ENCODE measurements around the gene ALX4. TPM values are rescaled to one million over a fixed set of nuclear protein-coding genes. Genes with fewer than 3 reads are reported as not detected.

Gene ALX4
- total RNA-seq, 1 donor from 2014 or later: 0.05 TPM

- no peak overlapping the region for H3K27ac Mint-ChIP-seq (ENCODE audit: unreplicated experiment)
- H3K4me1 Mint-ChIP-seq: no peaks in the 10 kb centered on the region
- H3K36me3 Mint-ChIP-seq (ENCODE audit: low read depth): peaks cover 41% of the 10 kb centered on the region
- H3K9me3 Mint-ChIP-seq: peaks cover 27% of the 10 kb centered on the region
- TF ChIP-seq, protein P1, sequence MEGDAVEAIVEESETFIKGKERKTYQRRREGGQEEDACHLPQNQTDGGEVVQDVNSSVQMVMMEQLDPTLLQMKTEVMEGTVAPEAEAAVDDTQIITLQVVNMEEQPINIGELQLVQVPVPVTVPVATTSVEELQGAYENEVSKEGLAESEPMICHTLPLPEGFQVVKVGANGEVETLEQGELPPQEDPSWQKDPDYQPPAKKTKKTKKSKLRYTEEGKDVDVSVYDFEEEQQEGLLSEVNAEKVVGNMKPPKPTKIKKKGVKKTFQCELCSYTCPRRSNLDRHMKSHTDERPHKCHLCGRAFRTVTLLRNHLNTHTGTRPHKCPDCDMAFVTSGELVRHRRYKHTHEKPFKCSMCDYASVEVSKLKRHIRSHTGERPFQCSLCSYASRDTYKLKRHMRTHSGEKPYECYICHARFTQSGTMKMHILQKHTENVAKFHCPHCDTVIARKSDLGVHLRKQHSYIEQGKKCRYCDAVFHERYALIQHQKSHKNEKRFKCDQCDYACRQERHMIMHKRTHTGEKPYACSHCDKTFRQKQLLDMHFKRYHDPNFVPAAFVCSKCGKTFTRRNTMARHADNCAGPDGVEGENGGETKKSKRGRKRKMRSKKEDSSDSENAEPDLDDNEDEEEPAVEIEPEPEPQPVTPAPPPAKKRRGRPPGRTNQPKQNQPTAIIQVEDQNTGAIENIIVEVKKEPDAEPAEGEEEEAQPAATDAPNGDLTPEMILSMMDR (conservative IDR thresholded peaks at IDR 0.05): no peak
- no peak overlapping the region for H3K4me3 Mint-ChIP-seq
- DNase-seq (ENCODE audit: low read depth, low spot score): no peak
- no peaks in the 10 kb centered on the region for H3K27me3 Mint-ChIP-seq (ENCODE audit: low read depth)
These were observed 56.8 kb downstream of the ALX4 start for GRCh38 chr11:44252999-44253602.

DNA sequence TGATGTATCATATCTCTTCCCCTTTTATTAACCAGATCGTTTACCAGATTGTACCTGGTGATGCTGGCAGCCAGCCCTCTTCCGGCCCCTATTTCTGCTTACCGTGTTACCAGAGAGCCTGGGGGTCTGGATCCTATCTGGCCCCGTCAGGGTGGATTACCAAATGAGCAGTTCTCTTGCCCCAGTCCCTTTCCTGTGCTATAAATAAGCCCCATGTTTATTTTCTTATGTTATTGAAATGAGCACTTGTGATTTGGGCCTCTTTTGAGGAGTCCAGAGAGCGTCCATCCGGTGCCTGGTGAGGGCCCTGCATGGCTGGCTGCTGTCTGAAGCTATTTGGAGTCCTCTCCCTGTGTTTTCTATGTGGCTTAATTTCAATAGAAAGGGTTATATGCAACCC is 59.5 kb downstream of the ALX4 start:
- H3K27me3 Mint-ChIP-seq (ENCODE audit: low read depth): no peaks in the 10 kb centered on the region
- no peaks in the 10 kb centered on the region for H3K4me1 Mint-ChIP-seq
- H3K27ac Mint-ChIP-seq (ENCODE audit: unreplicated experiment): no peak overlapping the region
- peaks cover 27% of the 10 kb centered on the region for H3K9me3 Mint-ChIP-seq
- H3K36me3 Mint-ChIP-seq (ENCODE audit: low read depth): peaks cover 43% of the 10 kb centered on the region
- no peak for DNase-seq (ENCODE audit: low read depth, low spot score)
- TF ChIP-seq, protein P1 (conservative IDR thresholded peaks at IDR 0.05): no peak
- H3K4me3 Mint-ChIP-seq: no peak overlapping the region

DNA sequence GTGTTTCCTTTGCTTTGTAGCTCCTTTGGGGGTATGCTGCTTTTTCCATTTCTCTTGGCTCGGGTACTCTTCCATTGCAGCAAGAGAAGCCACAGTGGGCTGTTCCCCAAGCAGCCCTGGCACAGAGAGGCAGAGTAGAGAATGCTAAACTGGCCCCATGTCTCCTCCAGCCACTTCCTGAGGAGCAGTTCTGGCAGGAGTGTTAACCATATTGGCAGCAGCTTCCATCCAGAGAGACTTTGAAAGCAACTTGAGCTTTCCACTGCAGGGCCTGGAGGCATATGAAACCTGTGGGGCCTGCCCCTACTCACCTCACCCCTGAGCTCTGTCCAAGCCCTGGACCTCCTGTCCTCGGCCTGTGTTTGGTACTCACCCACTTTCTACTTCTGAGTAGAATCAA is 61.8 kb downstream of the ALX4 start:
- Mint-ChIP-seq H3K9me3 (peaks cover 20% of the 10 kb centered on the region), H3K36me3 (ENCODE audit: low read depth) (peaks cover 46% of the 10 kb centered on the region), H3K27me3 (ENCODE audit: low read depth) (no peaks in the 10 kb centered on the region), H3K4me1 (peaks cover 13% of the 10 kb centered on the region), H3K4me3 (no peak overlapping the region), H3K27ac (ENCODE audit: unreplicated experiment) (no peak overlapping the region)
- no peak for DNase-seq (ENCODE audit: low read depth, low spot score)
- TF ChIP-seq, protein P1 (conservative IDR thresholded peaks at IDR 0.05): no peak

DNA sequence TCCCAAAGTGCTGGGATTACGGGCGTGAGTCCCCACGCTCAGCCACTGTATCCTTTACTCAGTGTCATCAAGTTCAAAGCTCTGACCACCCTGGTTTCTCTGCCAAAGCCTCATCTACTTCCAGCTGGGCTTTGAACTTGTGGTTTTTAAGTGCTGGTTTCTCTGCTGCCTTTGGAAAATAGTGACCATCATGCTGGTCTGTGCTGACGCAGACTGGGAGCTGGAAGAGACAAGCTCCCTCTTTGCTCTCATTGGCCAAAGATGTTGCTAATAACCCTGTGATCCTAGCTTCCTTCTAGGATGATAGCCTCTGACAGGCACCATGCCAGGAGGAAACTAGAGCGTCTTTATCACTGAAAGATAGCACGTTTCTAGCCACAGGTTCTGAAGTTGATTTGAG is 62.4 kb downstream of the ALX4 start:
- peaks cover 18% of the 10 kb centered on the region for H3K4me1 Mint-ChIP-seq
- no peak overlapping the region for H3K27ac Mint-ChIP-seq (ENCODE audit: unreplicated experiment)
- H3K9me3 Mint-ChIP-seq: peaks cover 14% of the 10 kb centered on the region
- H3K36me3 Mint-ChIP-seq (ENCODE audit: low read depth): peaks cover 40% of the 10 kb centered on the region
- TF ChIP-seq, protein P1 (conservative IDR thresholded peaks at IDR 0.05): no peak
- DNase-seq (ENCODE audit: low read depth, low spot score): no peak
- H3K4me3 Mint-ChIP-seq: no peak overlapping the region
- no peaks in the 10 kb centered on the region for H3K27me3 Mint-ChIP-seq (ENCODE audit: low read depth)

DNA sequence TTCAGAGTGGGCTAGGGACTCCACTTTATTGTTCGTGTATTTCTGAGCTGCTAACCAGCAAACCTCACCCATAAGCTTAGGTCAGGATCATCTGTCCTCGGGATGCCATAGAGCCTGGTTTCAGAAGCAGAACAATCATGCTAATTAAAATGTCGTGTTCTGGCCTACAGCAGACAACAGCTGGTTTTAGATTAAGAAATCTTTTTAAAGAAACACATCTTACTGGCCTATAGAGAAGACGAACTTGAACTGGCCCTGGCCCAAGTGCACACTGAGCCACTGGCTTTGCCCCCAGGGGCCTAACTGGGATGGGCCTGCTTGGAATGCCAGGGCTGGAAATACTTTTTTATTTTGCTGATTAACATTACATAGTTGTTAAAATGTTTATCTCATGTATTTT is 63.2 kb downstream of the ALX4 start:
- H3K4me1 Mint-ChIP-seq: peaks cover 18% of the 10 kb centered on the region
- H3K36me3 Mint-ChIP-seq (ENCODE audit: low read depth): peaks cover 32% of the 10 kb centered on the region
- H3K27ac Mint-ChIP-seq (ENCODE audit: unreplicated experiment): no peak overlapping the region
- DNase-seq (ENCODE audit: low read depth, low spot score): no peak
- no peak overlapping the region for H3K4me3 Mint-ChIP-seq
- peaks cover 6% of the 10 kb centered on the region for H3K9me3 Mint-ChIP-seq
- H3K27me3 Mint-ChIP-seq (ENCODE audit: low read depth): no peaks in the 10 kb centered on the region
- TF ChIP-seq, protein P1 (conservative IDR thresholded peaks at IDR 0.05): no peak

All from neural crest cell (in vitro differentiated cells).